Neuron (in vitro differentiated cells): ENCODE measurements around the gene THSD7B.

Source experiments
- H2AFZ ChIP-seq: one replicate; pipeline ENCODE4 v1.6.1; 2013; ENCODE audit warnings: low read depth, mild to moderate bottlenecking, inconsistent platforms, low read length, moderate library complexity
- H3K27me3 ChIP-seq: one replicate; pipeline ENCODE4 v1.6.1; 2013; ENCODE audit warnings: low read length; ENCODE audit not compliant: insufficient read depth
- H3K36me3 ChIP-seq: one replicate; pipeline ENCODE4 v1.6.1; 2013; ENCODE audit warnings: low read length; ENCODE audit not compliant: insufficient read depth
- H3K4me1 ChIP-seq: one replicate; pipeline ENCODE4 v1.6.1; 2013; ENCODE audit warnings: low read length; ENCODE audit not compliant: insufficient read depth
- H3K4me3 ChIP-seq: 2 replicates; pipeline ENCODE4 v1.5.1; 2013; ENCODE audit warnings: mild to moderate bottlenecking, low read length, moderate library complexity
- H3K9me3 ChIP-seq: one replicate; pipeline ENCODE4 v1.6.1; 2013; ENCODE audit warnings: low read length

THSD7B gene

DNA sequence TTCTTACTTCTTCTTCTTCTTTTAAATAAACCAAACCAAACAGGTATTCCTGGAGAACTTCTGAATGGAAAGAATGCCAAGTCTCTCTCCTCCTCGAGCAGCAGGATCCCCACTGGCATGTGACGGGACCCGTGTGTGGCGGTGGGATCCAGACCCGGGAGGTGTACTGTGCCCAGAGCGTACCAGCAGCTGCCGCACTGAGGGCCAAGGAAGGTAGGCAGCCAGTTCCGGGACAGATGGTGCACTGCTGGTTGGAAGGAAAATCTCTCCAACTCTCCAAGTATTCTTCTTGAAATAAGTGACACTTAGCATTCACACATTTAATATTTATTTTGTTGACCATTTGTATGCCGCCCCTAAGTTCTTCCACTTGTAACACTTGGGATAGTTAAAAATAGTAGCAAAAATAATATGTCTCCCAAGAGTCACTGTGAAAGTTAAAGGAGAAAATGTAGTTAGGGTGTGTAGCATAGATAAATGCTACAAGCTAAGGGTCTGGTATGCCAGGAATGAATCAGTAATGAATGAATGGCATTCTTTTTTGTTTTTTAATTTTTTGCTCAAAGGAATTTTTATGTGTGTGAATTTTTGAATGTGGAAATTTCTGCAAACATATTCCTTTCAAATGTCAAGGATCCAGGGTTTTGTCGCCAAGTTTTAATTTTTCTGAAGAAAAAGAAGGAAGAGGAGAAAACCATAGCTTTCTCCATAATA, 349.9 kb downstream of the THSD7B start:
- H2AFZ ChIP-seq, result no peak overlapping the region
- H3K4me1 ChIP-seq, result no peaks in the 10 kb centered on the region
- no peaks in the 10 kb centered on the region for H3K9me3 ChIP-seq
- no peak overlapping the region for H3K4me3 ChIP-seq
- no peaks in the 10 kb centered on the region for H3K36me3 ChIP-seq
- no peaks in the 10 kb centered on the region for H3K27me3 ChIP-seq

DNA sequence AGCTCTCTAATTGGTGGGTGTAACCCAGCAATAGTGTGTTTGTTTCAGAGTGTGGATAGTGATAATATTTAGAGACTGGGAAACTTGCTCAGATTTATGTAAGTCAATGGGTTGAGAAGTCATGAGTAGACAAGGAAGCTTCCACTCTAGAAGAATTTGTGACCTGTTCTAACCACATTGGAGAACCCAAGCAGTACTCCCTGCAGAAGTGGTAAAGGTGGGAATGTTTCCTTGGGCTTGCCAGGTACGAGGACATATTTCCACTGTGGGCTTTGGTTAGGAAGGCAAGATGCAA, 350.4 kb downstream of the THSD7B start:
- no peaks in the 10 kb centered on the region for H3K9me3 ChIP-seq
- no peaks in the 10 kb centered on the region for H3K4me1 ChIP-seq
- H3K4me3 ChIP-seq, result no peak overlapping the region
- H3K36me3 ChIP-seq, result no peaks in the 10 kb centered on the region
- no peaks in the 10 kb centered on the region for H3K27me3 ChIP-seq
- no peak overlapping the region for H2AFZ ChIP-seq

DNA sequence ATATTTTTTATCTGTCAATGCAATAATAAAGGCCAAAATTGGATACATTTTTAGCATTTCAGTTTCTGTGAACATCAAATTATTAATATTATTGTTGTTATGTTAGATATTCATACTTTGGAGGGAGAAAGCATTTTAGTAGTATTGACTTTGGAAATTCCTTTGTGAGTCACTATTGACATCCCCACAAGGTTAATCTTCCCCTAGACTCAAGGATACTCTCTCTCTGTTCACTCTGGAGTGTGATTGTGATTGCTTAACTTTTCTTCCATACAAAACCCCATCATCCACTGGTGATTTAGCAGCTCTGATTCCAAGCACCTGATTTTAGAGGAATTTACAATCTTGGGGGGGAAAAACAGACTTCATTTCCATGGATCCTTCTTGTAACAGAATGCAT, 352.0 kb downstream of the THSD7B start:
- Histone ChIP-seq H3K4me1 (no peaks in the 10 kb centered on the region), H2AFZ (no peak overlapping the region), H3K9me3 (no peaks in the 10 kb centered on the region), H3K36me3 (no peaks in the 10 kb centered on the region), H3K4me3 (no peak overlapping the region), H3K27me3 (no peaks in the 10 kb centered on the region)

DNA sequence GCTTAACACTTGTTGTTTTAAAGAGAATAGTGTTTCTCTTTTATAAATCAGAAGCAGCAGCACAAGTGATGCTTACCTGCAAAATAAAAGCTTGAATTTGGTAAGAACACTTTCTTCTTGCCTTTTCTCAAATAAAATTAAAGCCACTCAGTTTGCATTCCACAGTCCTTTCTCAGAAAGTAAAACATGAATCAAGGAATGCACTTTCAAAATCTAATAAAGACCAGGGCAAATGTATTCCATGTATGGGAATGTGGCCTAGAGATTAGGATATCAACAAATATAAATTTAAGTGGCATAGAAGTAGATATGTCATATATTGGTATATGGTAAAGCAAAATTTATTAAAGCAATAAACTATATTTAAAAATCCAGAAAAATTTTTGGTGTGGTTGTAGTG, 352.8 kb downstream of the THSD7B start:
- Histone ChIP-seq H3K27me3 (no peaks in the 10 kb centered on the region), H3K9me3 (no peaks in the 10 kb centered on the region), H3K4me3 (no peak overlapping the region), H2AFZ (no peak overlapping the region), H3K4me1 (no peaks in the 10 kb centered on the region), H3K36me3 (no peaks in the 10 kb centered on the region)

DNA sequence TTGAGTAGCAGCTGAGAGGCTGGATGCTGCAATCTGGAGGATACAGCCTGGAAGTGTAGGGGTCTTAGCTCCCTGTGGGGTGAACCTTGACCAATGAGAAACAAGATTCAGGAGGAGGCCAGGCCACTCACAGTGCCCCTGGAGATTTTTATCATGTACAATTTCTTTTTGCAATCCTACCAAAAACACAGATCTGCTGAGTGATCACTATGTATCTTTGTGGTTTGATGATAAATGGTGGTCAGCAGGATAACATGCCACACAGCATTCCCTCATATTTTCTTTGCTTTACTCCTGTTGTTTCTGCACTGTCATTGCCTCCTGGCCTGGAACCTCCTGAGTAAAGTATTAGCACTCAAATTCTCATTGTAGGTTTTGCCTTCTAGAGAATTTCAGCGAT, 357.9 kb downstream of the THSD7B start:
- no peak overlapping the region for H3K4me3 ChIP-seq
- no peaks in the 10 kb centered on the region for H3K27me3 ChIP-seq
- H3K9me3 ChIP-seq, result no peaks in the 10 kb centered on the region
- no peaks in the 10 kb centered on the region for H3K4me1 ChIP-seq
- no peaks in the 10 kb centered on the region for H3K36me3 ChIP-seq
- no peak overlapping the region for H2AFZ ChIP-seq

DNA sequence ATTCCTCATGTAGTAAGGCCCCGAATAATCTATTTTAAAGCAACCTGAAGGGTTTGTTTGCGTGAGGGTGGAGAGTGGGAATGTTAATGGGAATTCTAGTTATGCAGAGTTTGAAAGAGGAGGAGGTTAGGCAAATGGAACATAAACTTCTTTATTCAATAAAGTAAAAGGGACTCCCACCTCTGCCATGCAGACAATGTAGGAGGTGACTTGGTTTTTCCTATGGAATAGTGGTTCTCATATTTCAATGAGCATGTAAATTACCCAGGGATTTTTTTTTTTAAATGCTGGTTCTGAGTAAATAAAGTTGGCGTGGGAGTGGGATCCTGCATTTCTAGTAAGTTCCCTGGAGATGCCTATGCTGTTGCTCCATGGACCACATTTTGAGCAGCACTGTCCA, 367.9 kb downstream of the THSD7B start:
- H3K36me3 ChIP-seq, result no peaks in the 10 kb centered on the region
- H3K4me1 ChIP-seq, result no peaks in the 10 kb centered on the region
- H2AFZ ChIP-seq, result no peak overlapping the region
- no peaks in the 10 kb centered on the region for H3K27me3 ChIP-seq
- no peak overlapping the region for H3K4me3 ChIP-seq
- no peaks in the 10 kb centered on the region for H3K9me3 ChIP-seq

DNA sequence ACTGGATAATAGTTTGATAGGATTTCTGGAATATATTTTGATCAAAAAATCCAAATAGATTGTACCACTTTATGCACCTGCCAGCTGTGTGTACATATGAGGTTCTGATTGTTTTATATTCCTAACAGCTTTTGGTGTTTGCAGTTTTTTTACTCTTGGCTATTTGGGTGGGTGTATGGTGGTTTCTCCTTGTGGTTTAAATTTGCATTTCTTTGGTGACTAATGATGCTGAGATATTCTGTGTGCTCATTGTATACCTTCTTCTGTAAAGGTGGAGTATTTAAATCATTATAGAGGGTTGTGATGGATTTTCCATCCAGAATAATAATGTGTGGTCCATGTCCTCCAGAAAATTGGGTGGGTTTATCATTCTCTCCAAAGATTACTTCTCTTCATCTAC, 372.9 kb downstream of the THSD7B start:
- Histone ChIP-seq H2AFZ (no peak overlapping the region), H3K9me3 (no peaks in the 10 kb centered on the region), H3K36me3 (no peaks in the 10 kb centered on the region), H3K4me3 (no peak overlapping the region), H3K4me1 (no peaks in the 10 kb centered on the region), H3K27me3 (no peaks in the 10 kb centered on the region)

DNA sequence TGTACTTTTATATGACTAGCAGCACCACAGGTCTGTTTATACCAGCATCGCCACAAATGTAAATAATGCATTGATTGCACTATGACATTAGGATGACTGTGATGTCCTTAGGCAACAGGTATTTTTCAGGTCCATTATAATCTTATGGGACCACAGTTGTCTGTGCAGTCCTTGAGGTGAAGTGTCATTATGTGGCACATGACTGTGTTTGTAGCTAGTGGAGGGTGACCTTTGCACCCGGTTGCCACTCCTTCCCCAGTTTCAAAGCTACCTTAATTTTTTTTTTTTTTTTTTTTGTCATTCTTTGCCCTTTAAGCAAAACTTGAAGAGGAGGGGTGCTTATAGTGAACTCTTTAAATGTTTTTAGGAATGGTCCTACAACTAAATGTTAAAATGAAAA, 386.4 kb downstream of the THSD7B start:
- Histone ChIP-seq H2AFZ (no peak overlapping the region), H3K4me3 (no peak overlapping the region), H3K36me3 (no peaks in the 10 kb centered on the region)

DNA sequence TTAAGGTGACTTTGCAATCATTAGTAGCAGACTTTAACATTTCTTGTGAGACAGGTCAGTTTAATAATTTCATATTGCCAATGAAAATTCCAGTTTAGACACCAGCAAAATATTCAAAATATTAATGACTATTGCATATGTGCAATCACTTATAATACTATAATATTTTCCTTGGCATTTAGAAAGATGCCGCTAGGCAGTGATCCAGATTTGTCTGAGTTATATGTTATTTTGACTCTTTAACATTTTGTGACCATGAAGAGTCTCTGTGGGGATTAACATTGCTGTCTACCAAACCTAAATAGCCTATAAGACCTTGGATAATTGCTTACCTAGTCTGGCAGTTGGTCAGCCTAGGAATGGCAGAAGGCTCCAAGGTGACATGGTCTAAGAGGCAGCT, 389.6 kb downstream of the THSD7B start:
- no peak overlapping the region for H2AFZ ChIP-seq
- no peak overlapping the region for H3K4me3 ChIP-seq
- H3K4me1 ChIP-seq, result no peaks in the 10 kb centered on the region
- H3K27me3 ChIP-seq, result no peaks in the 10 kb centered on the region
- no peaks in the 10 kb centered on the region for H3K9me3 ChIP-seq
- H3K36me3 ChIP-seq, result no peaks in the 10 kb centered on the region

More for the DNA sequence above, 386.4 kb downstream of the THSD7B start:
- Histone ChIP-seq H3K9me3 (no peaks in the 10 kb centered on the region), H3K27me3 (no peaks in the 10 kb centered on the region), H3K4me1 (no peaks in the 10 kb centered on the region)

DNA sequence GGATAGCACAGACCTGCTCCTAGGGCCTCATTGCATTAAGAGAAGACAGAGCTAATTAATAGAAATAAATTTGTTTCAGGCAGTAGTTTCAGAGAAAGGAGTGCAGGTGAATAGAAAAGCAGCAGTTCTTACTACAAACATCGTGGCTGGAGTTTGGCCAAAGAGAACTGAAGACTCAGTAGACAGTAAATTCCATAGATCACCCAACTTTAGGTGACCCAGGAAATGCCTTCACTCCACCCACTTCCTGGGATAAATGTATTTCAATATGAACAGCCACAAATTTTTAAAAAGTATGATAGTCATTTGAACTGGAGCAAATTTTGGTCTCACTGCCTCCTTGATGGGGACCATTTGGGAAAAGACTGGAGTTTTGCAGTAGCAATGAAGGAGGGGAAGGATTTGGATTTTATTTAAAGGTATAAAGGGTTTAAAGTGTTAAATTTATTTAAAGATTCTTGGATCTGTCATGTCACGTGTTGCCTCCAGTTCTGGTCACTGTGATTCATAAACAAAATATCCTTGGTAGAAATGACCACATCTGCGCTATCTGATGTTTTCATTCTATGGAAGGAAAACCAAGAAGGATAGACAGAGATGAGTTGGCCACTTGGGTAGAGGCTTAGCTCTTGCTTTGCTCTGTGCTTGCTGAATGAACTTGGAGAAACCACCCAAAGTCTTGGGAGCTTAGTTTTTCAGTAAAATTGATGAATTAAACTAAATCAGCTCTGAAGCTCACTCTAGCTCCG, 390.2 kb downstream of the THSD7B start:
- no peaks in the 10 kb centered on the region for H3K9me3 ChIP-seq

DNA sequence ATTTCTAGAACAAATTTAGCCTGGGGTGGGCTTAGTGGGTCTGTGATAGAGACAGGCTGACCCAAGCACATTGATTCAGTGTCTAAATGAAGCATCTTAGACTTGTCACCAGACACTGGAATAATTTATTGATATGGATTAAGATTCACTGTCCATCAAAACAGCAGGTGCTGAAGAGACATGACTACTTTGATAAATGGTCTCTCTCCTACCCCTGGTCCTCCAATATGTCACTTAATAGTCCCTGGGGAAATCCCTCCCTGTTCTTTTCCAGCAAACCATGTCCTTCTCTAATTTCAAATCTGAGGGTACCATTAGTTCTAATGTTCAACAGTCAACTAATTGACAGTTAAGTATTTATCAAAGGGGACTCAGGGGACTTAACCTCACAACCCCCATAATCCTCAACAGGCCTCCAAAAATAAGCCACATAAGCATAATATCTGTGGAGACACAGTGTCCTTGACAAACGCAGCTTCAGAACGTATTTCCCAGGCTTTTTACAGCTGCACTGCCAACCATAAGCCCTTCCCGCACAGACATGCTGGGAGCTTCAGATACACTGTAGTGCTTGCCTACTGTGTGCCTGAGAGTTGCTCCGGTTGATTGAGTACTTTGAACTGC, 391.0 kb downstream of the THSD7B start:
- no peak overlapping the region for H2AFZ ChIP-seq
- H3K36me3 ChIP-seq, result no peaks in the 10 kb centered on the region
- H3K27me3 ChIP-seq, result no peaks in the 10 kb centered on the region
- H3K4me3 ChIP-seq, result no peak overlapping the region
- no peaks in the 10 kb centered on the region for H3K9me3 ChIP-seq
- no peaks in the 10 kb centered on the region for H3K4me1 ChIP-seq

More for the DNA sequence above, 390.2 kb downstream of the THSD7B start:
- Histone ChIP-seq H3K4me1 (no peaks in the 10 kb centered on the region), H3K4me3 (no peak overlapping the region), H3K27me3 (no peaks in the 10 kb centered on the region), H3K36me3 (no peaks in the 10 kb centered on the region), H2AFZ (no peak overlapping the region)

DNA sequence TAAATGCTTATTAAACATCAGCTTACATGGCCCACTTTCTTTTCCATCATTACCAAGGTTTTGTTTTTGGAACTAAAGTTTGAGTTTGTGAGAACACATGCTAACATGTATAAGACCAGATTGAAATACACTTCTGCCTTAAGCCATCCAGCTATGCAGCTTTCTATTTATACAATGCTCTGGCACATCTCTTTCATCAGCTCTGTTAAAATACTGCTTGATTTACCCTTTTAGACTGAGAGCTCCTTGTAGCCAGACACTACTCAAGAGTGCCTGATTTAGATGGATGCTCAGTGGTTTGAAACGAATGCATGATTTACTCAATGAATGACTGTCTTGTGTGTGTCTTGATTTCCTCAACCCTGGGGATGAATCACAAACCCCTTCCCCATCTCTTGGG, 392.5 kb downstream of the THSD7B start:
- Histone ChIP-seq H3K9me3 (no peaks in the 10 kb centered on the region), H3K4me1 (no peaks in the 10 kb centered on the region), H3K4me3 (no peak overlapping the region), H3K36me3 (no peaks in the 10 kb centered on the region), H3K27me3 (no peaks in the 10 kb centered on the region), H2AFZ (no peak overlapping the region)

DNA sequence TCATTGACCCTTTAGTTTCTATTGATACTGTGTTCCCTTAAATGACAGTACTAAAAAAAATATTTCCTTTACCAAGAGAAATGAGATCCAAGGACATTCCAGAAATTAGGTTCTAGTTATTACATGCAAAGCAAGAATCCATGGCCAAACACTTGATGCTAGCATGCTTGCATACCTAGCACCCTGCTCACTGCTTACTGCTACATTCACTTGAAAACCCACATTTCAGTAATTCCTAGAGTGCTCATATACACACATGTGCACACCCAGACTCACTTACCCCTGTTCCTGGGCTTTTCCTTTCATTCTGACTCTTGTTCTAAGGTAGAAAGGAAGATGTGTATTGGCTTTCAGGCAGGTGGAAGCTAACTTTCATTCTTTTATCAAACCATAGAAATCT, 395.9 kb downstream of the THSD7B start:
- Histone ChIP-seq H3K4me1 (no peaks in the 10 kb centered on the region), H3K36me3 (no peaks in the 10 kb centered on the region), H3K4me3 (no peak overlapping the region), H3K27me3 (no peaks in the 10 kb centered on the region), H3K9me3 (no peaks in the 10 kb centered on the region), H2AFZ (no peak overlapping the region)
